T-helper 1 cell treated with Interleukin-12 subunit alpha and Interleukin-12 subunit beta and Interleukin-4 antibody, amounts not matched to agents 30 μg/mL and 1 μg/mL, for 36 hours (primary cell): Measurements from ENCODE around the gene FOSB.
A peak's percentile ranks its signal among the peaks of the same experiment; 100 is the strongest.

Experiments
- H3K27ac Mint-ChIP-seq: one replicate; pipeline ENCODE4 v1.8.0; 2021; ENCODE audit warnings: mild to moderate bottlenecking, mixed read lengths
- H3K27me3 Mint-ChIP-seq: one replicate; pipeline ENCODE4 v1.8.0; 2021; ENCODE audit warnings: low read depth, mixed read lengths
- H3K36me3 Mint-ChIP-seq: one replicate; pipeline ENCODE4 v1.8.0; 2021; ENCODE audit warnings: low read depth, mixed read lengths
- H3K4me1 Mint-ChIP-seq: one replicate; pipeline ENCODE4 v1.8.0; 2021; ENCODE audit warnings: low read depth, mixed read lengths
- H3K4me3 Mint-ChIP-seq: one replicate; pipeline ENCODE4 v1.8.0; 2021; ENCODE audit warnings: mild to moderate bottlenecking, moderate library complexity, mixed read lengths
- H3K9me3 Mint-ChIP-seq: one replicate; pipeline ENCODE4 v1.8.0; 2021; ENCODE audit warnings: mixed read lengths

The FOSB gene

DNA sequence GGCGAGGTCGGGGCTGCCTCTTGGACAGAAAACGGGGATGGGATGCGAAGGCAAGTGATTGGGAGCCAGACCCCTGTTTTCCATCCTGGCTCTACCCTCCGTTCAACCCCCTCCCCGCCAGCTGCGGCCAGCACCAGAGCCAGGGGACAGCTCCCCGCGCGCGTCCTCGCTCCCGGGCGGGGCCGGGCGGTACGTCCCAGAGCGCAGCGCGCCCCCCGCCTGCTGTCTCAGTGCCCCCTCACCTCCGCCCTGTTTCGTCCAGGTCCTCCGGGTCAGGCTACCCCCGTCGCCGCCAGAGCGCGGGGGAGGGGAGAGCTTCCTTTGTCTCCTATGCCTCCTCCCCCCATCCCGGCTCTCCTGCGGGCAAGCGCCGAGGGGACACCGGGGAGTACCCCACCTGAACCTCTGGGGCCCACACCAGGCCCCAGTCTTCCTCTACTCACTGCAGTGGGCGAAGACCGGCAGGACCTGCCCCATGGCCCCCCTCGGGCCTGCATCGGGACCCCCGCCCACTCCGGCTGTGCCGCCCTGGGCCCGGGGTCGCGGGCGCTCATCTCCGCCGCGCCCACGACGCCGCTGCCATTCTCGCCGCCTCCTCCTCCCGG lies 28.7 kb downstream of the FOSB start:
- no peak overlapping the region for H3K27ac Mint-ChIP-seq
- peaks cover 7% of the 10 kb centered on the region for H3K36me3 Mint-ChIP-seq
- peak overlapping the region; percentile 62 for H3K4me3 Mint-ChIP-seq
- peaks cover 43% of the 10 kb centered on the region for H3K27me3 Mint-ChIP-seq
- H3K9me3 Mint-ChIP-seq = no peaks in the 10 kb centered on the region
- peaks cover 29% of the 10 kb centered on the region for H3K4me1 Mint-ChIP-seq

DNA sequence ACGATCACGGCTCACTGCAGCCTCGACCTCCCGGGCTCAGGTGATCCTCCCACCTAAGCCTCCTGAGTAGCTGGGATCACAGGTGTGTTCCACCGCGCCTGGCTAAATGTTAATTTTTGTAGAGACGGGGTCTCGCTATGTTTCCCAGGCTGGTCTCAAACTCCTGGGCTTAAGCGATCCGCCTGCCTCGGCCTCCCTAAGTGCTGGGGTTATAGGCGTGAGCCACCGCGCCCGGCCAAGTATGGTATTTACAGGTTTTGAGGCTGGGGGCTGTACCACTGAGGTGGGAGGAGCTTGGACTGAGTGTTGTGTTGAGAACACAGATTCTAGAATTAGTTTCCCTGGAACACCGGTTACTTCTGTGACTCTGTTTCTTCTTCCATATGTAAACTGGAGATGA lies 30.0 kb downstream of the FOSB start:
- Mint-ChIP-seq H3K9me3 (no peaks in the 10 kb centered on the region), H3K4me1 (peaks cover 27% of the 10 kb centered on the region), H3K27ac (no peak overlapping the region), H3K4me3 (peak overlapping the region; percentile 48), H3K27me3 (peaks cover 43% of the 10 kb centered on the region), H3K36me3 (peaks cover 7% of the 10 kb centered on the region)

DNA sequence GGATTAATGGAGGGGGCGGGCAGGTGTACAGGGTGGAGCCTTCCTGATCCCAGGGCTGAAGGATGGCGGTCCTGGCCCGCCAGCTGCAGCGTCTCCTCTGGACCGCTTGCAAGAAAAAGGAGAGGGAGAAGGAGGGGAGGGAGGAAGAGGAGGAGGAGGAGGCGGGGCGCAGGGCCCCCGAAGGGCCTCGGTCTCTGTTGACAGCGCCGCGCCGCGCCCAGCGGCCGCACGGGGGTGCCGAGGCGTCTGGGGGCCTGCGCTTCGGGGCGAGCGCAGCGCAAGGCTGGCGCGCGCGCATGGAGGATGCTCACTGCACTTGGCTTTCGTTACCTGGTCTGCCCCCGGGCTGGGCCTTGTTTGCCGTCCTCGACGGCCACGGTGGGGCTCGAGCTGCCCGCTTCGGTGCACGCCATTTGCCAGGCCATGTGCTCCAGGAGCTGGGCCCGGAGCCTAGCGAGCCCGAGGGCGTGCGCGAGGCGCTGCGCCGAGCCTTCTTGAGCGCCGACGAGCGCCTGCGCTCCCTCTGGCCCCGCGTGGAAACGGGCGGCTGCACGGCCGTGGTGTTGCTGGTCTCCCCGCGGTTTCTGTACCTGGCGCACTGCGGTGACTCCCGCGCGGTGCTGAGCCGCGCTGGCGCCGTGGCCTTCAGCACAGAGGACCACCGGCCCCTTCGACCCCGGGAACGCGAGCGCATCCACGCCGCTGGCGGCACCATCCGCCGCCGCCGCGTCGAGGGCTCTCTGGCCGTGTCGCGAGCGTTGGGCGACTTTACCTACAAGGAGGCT lies 30.8 kb downstream of the FOSB start, which contains the start of gene PPM1N:
Gene PPM1N, plus strand, starts transcription at position 33 of the 785 bp plus-strand sequence. Its CDS starts 30 bp downstream, at position 63.
- peaks cover 22% of the 10 kb centered on the region for H3K4me1 Mint-ChIP-seq
- H3K4me3 Mint-ChIP-seq = peak within 1 kb of the TSS; percentile 77
- H3K27me3 Mint-ChIP-seq = peaks cover 40% of the 10 kb centered on the region
- peak within 1 kb of the TSS; percentile 58 for H3K27ac Mint-ChIP-seq
- H3K36me3 Mint-ChIP-seq = peaks cover 7% of the 10 kb centered on the region
- H3K9me3 Mint-ChIP-seq = no peaks in the 10 kb centered on the region

DNA sequence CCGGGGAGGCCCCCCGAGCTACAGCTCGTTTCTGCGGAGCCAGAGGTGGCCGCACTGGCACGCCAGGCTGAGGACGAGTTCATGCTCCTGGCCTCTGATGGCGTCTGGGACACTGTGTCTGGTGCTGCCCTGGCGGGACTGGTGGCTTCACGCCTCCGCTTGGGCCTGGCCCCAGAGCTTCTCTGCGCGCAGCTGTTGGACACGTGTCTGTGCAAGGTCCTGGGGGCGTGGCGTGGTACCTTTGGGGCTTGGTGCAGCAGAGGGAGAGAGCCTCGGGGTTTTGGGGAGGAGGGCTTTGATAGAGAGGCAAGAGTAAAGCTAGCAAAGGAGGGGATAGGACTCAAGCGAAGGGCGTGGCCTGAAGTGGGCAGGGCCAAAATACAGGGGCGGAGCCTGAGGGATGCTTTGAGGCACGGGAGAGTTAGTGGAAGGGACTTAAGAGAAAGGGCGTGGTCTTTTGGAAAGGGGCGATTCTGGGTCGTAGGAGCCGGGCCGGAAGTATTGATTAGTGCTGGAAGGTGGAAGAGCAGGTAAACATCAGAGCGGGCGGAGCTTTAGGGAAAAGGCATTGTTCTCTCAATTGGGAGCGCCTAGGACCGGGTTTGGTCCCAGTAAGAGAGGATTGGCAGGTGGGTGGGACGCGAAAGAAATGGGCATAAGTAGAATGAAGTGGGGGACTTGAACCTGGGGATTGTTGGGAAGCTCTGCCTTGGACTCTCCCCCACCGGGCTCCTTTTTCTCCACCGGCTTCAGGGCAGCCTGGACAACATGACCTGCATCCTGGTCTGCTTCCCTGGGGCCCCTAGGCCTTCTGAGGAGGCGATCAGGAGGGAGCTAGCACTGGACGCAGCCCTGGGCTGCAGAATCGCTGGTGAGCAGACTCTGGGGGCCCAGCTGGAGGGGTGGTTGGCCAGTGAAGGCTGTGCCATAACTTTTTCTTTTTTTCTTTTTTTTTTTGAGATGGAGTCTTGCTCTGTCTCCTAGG lies 31.7 kb downstream of the FOSB start:
- Mint-ChIP-seq H3K9me3 (no peaks in the 10 kb centered on the region), H3K4me3 (peak overlapping the region; percentile 52), H3K4me1 (peaks cover 22% of the 10 kb centered on the region), H3K27me3 (peaks cover 40% of the 10 kb centered on the region), H3K27ac (no peak overlapping the region), H3K36me3 (peaks cover 7% of the 10 kb centered on the region)

DNA sequence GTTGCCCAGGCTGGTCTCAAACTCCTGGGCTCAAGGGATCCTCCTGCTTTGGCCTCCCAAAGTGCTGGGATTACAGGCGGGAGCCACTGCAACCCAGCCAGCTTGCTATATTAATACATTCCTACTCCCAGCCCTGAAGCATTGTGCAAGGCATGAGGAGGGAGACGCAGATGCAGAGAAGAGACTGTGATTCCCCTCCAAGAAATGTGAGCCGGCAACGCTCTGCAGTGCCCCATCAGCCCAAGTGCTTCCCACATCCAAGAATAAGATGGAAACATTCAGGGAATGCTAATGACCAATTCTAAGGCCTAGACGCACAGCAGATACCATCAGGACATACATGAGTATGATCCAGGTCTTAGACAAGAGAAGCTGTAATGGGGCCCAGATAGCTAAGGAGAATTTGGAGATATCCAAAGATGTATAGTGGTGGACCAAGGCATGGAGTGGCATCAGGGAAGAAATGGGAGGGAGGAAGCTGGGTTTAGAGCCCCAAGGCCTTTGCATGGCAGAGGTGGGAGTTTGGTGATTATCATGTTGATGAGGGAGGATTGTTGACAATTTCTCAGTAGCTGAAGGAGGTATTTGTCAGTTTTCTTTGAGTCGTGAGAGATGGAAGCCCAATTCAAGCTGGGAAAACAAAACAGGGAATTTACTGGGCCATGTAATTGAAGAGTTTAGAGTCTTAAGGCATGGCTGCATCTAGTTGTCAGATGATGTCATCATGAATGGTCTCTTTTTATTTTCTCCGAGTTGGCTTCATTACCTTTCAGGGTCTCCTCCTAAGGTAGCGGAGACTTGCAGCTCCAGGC lies 33.3 kb downstream of the FOSB start:
- Mint-ChIP-seq H3K36me3 (peaks cover 8% of the 10 kb centered on the region), H3K4me3 (peak overlapping the region; percentile 9), H3K9me3 (no peaks in the 10 kb centered on the region), H3K27me3 (peaks cover 29% of the 10 kb centered on the region), H3K4me1 (peaks cover 27% of the 10 kb centered on the region), H3K27ac (no peak overlapping the region)

DNA sequence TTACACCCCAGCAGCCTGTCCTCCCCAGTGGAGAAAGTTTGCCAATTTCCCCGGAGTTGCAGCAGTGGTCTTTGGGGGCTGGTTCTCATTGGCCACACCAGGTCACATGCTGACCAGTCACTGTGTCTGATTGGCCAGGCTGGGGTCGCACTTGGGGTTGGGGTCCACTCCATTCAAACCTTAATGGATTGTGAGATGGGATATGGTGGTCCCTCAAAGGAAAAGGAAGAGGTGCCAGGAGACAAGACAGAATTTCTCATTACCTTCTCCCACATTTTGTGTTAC lies 33.9 kb downstream of the FOSB start:
- Mint-ChIP-seq H3K4me1 (peaks cover 29% of the 10 kb centered on the region), H3K36me3 (peaks cover 8% of the 10 kb centered on the region), H3K9me3 (no peaks in the 10 kb centered on the region), H3K4me3 (no peak overlapping the region), H3K27ac (no peak overlapping the region), H3K27me3 (peaks cover 27% of the 10 kb centered on the region)

DNA sequence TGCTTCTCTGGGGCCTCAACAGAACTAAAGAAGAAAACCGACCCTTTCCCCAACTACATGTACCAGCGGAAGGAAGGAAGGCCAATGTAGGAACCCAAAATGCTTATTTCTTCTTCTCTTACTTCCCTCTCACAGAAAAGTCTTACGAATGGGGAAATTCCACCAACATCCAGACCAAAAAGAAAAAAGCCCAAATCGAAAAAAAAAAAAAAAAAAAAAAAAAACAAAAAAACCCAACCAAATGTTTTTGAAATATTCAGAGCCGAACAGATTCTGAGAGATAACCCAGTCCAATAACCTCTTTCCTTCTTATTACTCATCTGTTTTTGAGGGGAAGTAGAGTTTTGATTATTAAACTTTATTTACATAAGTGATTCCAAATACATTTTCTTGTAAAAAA lies 34.3 kb downstream of the FOSB start:
- Mint-ChIP-seq H3K27ac (no peak overlapping the region), H3K4me3 (no peak overlapping the region), H3K36me3 (peaks cover 8% of the 10 kb centered on the region), H3K9me3 (no peaks in the 10 kb centered on the region), H3K4me1 (peaks cover 27% of the 10 kb centered on the region), H3K27me3 (peaks cover 24% of the 10 kb centered on the region)

DNA sequence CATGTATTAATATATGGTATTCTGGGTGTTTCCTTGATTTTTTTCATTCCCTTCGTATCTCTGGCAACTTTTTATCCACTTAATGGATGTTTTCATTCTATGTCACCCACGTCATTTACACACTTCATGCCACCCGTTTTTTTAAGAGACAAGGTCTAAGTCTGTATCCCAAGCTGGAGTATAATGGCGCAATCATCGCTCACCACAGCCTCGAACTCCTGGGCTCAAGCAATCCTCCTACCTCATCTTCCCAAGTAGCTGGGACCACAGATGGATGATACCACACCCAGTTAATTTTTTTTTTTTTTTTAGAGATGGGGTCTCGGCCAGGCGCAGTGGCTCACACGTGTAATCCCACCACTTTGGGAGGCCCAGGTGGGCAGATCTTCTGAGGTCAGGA lies 36.1 kb downstream of the FOSB start:
- Mint-ChIP-seq H3K36me3 (peaks cover 8% of the 10 kb centered on the region), H3K27me3 (peaks cover 13% of the 10 kb centered on the region), H3K4me1 (peaks cover 18% of the 10 kb centered on the region), H3K27ac (no peak overlapping the region), H3K4me3 (no peak overlapping the region), H3K9me3 (no peaks in the 10 kb centered on the region)

DNA sequence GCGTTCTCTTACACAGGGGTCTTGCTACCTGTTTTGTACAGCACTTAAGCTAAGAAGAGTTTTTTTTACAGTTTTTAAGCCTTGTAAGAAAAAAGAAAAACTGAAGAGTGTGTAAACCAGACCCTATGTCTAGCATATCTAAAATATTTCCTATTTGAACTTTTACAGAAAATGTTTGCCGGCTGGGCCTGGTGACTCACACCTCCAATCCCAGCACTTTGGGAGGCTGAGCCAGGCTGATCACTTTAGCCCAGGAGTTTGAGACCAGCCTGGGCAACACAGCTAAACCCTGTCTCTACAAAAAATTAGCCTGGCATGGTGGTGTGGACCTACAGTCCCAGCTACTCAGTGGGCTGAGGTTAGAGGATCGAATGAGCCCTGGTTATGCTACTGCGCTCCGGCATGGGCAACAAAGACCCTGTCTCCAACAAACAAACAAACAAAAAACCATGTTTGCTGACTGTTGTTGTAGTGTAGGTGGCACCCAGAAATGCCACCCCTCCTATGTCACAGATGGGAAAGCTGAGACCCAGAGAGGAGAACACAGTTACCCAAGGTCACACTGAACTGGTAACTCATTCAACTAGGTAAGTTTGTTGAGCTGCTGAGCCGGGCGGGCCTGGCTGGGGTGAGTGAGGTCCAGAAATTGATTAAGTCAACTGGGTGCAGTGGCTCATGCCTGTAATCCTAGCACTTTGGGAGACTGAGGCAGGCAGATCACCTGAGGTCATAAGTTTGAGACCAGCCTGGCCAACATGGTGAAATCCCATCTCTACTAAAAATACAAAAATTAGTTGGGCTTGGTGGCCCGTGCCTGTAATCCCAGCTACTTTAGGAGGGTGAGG lies 37.6 kb downstream of the FOSB start:
- Mint-ChIP-seq H3K4me1 (peaks cover 15% of the 10 kb centered on the region), H3K27me3 (peaks cover 6% of the 10 kb centered on the region), H3K4me3 (peak overlapping the region; percentile 76), H3K36me3 (peaks cover 8% of the 10 kb centered on the region), H3K9me3 (no peaks in the 10 kb centered on the region), H3K27ac (peak overlapping the region; percentile 79)

DNA sequence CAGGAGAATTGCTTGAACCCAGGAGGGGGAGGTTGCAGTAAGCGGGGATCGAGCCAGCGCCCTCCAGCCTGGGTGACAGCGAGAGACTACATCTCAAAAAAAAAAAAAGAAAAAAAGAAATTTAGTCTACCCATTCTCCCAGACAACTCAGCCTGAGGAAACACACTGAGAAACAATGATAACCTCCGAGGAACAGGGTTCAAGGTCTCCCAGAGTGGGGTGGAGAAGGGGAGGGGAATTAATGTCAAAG lies 38.1 kb downstream of the FOSB start:
- Mint-ChIP-seq H3K27me3 (peaks cover 2% of the 10 kb centered on the region), H3K4me3 (peak overlapping the region; percentile 76), H3K4me1 (peaks cover 17% of the 10 kb centered on the region), H3K27ac (peak overlapping the region; percentile 79), H3K36me3 (peaks cover 12% of the 10 kb centered on the region), H3K9me3 (no peaks in the 10 kb centered on the region)

DNA sequence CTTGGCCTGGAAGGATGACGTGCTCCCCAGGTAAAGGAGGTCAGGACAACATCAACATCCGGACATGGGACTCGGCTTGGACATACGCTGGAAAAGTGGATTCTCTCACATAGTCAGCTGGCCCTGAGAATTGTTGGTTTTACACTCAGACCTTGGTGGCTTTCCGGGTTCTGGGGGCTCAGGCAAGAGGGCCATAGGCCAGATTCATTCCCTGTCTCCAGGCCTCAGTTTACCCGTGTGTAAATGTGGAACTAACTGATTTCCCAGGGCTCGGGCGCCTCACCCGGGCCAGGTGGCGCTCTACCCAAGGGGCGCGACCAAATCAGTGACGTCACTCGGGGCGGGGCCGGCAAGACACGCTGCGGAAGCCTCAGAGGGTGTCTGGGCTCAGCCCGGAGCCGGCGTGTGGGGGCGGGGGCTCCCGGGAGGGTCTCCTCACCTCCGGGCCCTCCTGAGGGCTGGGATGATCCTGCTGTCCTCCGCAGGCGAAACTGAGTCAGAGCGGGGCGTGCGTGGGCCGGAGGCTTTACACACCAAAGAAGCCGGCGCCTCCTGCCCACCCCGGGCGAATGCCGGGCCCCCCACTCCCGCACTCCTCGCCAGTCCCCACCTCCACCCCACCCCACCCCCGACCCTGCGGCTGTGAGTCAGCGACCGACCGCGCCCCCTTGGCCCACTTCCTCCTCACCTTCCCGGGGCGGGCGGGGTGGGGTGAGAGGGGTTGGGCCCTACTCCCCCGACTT lies 38.6 kb downstream of the FOSB start:
- Mint-ChIP-seq H3K27ac (peak overlapping the region; percentile 97), H3K4me1 (peaks cover 22% of the 10 kb centered on the region), H3K9me3 (no peaks in the 10 kb centered on the region), H3K4me3 (peak overlapping the region; percentile 83), H3K27me3 (no peaks in the 10 kb centered on the region), H3K36me3 (peaks cover 12% of the 10 kb centered on the region)

DNA sequence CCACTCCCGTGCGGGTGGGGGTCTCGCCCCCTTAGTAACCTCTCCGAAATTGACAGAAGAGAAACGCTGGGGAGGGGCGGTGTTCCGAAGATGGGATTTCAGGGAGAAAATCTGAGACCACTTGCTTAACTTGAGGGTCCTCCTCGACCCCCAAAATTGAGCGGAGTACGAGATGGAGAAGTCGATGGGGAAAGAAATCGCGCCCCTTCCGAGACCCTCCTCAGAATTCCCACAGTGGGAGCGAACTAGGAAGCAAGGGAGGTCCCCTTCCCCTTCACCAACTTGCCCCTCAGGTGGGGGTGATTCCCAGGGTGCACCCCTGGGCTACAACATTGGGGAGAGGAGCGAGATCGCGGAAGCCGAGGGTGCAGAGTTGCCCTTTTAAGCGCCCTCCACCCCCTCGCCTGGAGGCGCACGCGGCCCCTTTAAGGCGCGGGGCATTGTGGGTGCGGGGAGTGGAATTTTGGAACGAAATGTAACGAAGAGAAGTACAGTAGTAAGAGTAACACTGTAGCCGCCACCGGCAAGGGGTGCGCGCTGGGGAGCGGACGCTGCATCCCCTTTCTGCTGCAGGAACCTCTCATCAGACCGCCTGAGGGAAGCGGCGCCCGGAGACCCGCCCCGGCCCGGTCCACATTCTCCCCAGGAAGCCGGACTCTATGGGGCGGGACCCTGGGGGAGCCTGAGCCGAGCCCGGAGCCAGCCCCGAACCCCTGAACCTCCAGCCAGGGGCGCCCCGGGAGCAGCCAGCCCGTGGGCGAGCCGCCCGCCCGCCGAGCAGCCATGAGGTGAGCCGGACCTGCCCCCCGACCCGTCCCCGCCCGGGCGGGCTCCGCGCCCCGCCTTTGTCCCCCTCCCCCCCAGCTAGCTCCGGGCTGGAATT lies 39.4 kb downstream of the FOSB start, which contains the start of gene VASP:
Gene VASP, plus strand, starts transcription at position 491 of the 883 bp plus-strand sequence. Its CDS starts 293 bp downstream, at position 784.
- Mint-ChIP-seq H3K27ac (peak within 1 kb of the TSS; percentile 97), H3K36me3 (peaks cover 12% of the 10 kb centered on the region), H3K4me1 (peaks cover 26% of the 10 kb centered on the region), H3K9me3 (no peaks in the 10 kb centered on the region), H3K4me3 (peak within 1 kb of the TSS; percentile 92), H3K27me3 (no peaks in the 10 kb centered on the region)
